AG20443 (cell line): ENCODE measurements around the gene DIO2.

Experiments
- DNase-seq: peaks from one replicate; pipeline ENCODE4 v3.0.0; 2012; ENCODE audit warnings: low spot score, mixed read lengths

Gene DIO2

GRCh38 chr14:80211153-80212022 lies at the start of gene DIO2:
TSS of gene DIO2 (minus strand) at chr14:80211504. CDS start at chr14:80211472, 32 bp downstream.
- peak; percentile 65 for DNase-seq

GRCh38 chr14:80260645-80261044 lies 49.3 kb upstream of the DIO2 start:
- DNase-seq = no peak

- DNase-seq = no peak
Observed at GRCh38 chr14:80239631-80240030, 28.3 kb upstream of the DIO2 start.

GRCh38 chr14:80237143-80237542 lies 25.8 kb upstream of the DIO2 start:
- no peak for DNase-seq

- DNase-seq = no peak
Observed at GRCh38 chr14:80233470-80234089, 22.3 kb upstream of the DIO2 start.

GRCh38 chr14:80231702-80232101 lies 20.4 kb upstream of the DIO2 start:
- no peak for DNase-seq

GRCh38 chr14:80223696-80224465 lies 12.6 kb upstream of the DIO2 start:
- DNase-seq = no peak

- no peak for DNase-seq
Observed at GRCh38 chr14:80216818-80217217, 5.5 kb upstream of the DIO2 start.

GRCh38 chr14:80215756-80216581 lies 4.7 kb upstream of the DIO2 start:
- peak; percentile 20 for DNase-seq

- no peak for DNase-seq
Observed at GRCh38 chr14:80215081-80215480, 3.8 kb upstream of the DIO2 start.

- peak; percentile 79 for DNase-seq
Observed at GRCh38 chr14:80213602-80214001, 2.3 kb upstream of the DIO2 start.

- DNase-seq = peak; percentile 48
Observed at GRCh38 chr14:80212023-80212397, 706 bp upstream of the DIO2 start.

GRCh38 chr14:80208461-80208860 lies 2.8 kb downstream of the DIO2 start:
- DNase-seq = no peak

- no peak for DNase-seq
Observed at GRCh38 chr14:80206351-80207080, 4.8 kb downstream of the DIO2 start.

GRCh38 chr14:80202888-80203562 lies 8.3 kb downstream of the DIO2 start:
- no peak for DNase-seq

- DNase-seq = no peak
Observed at GRCh38 chr14:80200093-80200492, 11.2 kb downstream of the DIO2 start.

- no peak for DNase-seq
Observed at GRCh38 chr14:80188571-80188970, 22.7 kb downstream of the DIO2 start.

GRCh38 chr14:80186301-80186800 lies 25.0 kb downstream of the DIO2 start:
- no peak for DNase-seq

- no peak for DNase-seq
Observed at GRCh38 chr14:80176893-80177292, 34.4 kb downstream of the DIO2 start.

GRCh38 chr14:80172375-80173051 lies 38.8 kb downstream of the DIO2 start:
- DNase-seq = peak; percentile 12
